ENCODE data around the gene PLD1.
"Not testable (repeated sequence)": the region's sequence is repeated elsewhere in the genome, so short reads cannot be mapped to it uniquely, and the experiment has no call there.

The PLD1 gene

DNA sequence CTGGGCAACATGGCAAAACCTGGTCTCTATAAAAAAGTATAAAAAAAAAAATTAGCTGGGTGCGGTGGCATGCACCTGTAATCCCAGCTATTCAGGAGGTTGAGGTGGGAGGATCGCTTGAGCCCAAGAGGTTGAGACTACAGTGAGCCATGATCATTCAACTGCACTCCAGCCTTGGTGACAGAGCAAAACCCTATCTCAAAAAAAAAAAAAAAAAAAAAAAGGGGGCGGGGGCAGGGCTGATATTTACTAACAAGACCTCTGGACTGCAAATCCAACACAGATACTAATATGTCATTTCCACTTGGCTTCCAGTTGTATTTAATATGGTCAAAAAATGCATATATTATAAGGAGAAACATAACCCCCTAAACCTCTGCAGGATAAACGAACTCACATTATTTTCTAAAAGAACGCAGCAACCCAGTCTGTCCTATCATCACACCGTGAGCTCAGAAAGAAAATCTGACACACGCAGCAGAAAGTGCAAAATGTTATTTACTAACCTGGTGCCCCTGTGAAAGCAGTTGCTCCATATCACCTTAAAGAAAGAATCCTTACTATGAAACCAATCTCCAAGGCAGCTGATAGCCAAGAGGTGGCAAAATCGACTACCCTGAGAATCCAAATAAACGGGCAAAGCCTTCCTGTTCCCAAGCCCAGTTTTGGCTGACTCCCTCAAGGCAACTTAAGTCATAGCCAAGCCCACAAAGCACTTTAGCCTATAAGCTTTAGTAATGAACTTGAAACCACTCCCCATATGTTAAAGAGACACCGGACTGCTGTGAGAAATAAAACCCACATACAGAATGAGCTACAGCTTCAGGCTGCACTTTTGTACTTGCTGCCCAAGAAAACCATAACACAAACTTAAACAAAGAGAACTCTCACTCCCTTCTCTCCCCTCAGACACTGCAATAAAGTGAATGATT is 39.3 kb downstream of the PLD1 start:
- DNase-seq: peak in 1 of 2 donors; percentile 65

DNA sequence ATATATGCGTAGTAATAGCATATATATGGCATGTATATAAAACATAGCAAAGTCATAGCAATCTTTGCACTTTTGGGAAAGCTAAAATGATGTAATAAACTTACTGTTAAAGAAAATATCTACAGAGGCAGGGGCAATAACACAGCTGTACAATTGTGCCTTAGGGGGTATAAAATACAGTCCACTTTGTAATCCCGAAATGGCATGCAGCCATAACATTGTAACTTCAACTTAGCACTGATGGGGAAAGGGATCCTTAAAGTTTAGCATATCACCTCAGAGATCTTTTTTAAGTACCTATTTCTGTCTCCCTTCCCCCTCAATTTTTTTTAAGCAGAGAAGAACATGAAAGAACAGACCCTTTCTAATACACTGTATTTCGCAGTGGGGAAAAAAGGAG is 40.8 kb downstream of the PLD1 start:
- no peak for DNase-seq

DNA sequence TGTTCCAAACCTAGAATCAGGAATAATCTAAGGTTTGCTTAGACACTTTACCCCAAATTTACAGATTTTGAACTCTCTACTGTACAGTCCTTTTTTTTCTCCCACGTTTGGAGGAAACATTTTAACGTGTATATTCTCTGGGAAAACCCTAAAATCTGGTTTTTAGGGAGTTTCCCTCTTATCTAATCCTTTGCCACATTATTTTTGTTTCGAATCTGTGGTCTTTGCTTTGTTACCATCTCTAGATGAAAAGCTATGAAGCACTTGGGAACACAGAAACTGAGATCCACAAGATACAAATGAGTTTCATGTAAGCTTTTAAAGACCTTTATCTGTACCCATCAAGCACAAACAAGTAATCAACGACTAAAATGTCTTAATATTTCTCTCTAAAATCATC is 41.3 kb downstream of the PLD1 start:
- no peak for DNase-seq

DNA sequence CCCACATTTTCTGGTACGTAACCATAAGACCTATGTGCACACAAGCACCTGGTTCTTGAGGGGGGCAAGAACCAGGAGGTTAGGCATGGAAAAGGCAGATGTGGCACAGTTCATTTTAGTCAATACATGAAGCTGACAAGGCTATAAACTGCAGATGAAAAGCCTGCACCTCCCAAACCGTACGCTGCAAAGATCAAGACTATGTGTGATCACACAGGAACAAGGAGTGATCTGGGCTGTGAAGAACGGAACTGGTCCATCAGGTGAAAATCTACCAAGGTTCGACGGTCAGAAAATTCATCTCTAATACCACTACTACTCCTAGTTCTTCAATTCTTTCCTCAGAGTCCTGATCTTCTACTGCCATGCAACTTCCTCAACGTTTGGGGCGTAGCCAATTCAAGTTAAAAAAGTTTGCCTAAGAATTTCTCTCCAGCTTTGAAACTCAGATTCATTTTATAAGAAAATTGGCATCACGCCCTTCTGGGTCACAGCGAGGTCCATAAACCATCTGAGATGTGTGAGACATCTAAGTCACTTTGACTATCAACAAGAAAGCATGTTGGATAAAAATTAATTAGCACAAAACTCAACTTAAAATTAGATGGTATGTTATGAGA is 41.9 kb downstream of the PLD1 start:
- DNase-seq: no peak

DNA sequence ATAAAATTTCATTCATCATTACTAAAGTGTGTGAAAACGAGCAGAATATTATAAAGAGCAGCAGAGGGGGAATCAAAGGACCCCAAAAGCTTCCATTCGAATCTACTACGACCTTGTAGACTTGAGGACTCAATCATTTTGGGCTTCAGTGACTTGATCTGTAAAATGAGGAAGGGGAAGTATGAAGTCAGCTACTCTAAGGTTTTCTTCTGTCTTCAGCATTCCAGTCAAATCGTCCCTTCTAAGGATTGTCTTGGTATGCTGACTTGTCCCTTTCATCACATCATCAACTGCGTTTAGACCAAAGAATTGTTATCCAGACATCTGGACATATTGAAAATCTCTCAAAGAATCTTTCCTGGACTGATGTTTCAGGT is 44.8 kb downstream of the PLD1 start:
- DNase-seq: no peak

DNA sequence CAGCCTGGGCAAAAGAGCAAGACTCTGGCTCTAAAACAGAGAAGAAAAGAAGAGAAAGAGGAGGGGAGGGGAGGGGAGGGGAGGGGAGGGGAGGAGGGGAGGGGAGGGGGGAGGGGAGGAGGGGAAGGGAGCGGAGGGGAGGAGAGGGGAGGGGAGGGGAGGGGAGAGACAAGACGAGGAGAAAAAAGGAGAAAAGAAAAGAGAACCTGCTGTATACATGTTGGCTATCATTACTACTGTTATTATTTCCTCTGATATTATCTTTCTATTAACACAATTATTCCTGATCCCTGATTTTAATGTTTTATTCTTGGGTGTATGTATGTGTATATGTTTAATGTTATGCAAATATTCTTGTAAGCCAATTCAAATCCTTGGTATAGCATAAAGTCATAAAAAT is 46.9 kb downstream of the PLD1 start:
- no peak for DNase-seq

DNA sequence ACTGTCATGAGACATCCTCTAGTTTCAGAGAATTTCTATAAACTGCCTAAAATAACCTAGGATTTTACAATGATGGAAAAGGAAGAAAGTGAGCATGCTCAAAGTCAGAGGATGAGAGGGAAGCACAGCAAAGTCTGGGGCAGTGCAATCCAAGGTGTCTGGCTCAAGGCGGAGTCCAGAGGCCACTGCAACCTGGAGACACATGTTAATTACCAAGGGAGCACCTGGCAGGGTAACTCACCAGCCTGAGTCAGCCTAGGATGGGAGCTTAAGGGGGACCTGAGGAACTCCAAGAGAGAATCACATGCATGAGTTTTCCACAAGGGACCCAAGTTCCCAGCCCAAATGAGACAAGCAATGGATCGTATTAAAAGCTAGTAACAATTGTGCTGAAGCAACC is 49.8 kb downstream of the PLD1 start:
- DNase-seq: no peak

DNA sequence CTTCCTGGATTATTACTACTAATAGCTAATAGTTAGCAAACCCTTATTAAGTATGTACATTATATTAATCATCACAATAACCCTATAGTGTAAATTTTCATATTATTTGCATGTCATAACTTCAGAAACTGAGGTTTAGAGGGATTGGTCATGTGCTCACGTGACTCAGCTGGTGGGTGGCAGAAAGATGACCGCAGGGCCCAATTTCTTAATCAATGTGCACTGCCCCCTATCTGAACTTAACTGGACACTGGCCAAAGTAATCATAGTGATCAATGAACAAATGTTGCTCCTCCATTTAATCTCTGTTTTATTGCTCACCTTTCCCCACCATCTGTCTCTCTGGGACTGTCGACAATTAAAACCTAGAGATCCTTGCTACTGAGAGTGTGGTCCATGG is 52.2 kb downstream of the PLD1 start:
- no peak for DNase-seq

DNA sequence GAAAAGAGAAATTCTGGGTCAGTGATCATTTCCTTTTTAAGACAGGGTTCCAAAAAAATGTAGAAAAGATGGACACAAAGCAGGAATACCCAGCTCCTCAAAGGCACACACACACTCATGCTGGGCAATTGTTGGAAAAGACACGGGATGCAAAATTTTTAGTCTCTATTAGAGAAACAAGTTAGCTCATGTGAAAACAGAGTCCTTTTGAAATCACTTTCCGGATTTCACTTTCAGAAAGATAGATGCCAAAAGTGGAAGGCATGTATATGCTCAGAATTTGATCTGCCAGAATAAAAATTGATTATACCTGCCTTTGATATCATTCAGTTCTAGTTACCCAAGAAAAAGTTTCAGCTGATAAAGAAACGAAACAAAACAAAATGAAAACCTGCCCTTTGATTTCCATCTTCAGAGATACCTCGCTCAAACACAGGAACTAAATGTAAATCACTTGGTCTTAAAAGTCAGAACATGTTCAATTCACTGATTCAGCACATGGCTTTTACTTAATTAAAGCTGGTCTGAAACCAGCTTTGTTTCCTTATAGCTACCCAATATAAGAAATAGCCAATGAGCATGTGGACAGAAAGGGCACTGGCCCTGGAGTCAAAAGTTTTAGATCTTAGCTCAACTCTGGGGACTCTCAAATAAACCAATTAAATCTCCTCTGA is 52.8 kb downstream of the PLD1 start:
- no peak for DNase-seq

DNA sequence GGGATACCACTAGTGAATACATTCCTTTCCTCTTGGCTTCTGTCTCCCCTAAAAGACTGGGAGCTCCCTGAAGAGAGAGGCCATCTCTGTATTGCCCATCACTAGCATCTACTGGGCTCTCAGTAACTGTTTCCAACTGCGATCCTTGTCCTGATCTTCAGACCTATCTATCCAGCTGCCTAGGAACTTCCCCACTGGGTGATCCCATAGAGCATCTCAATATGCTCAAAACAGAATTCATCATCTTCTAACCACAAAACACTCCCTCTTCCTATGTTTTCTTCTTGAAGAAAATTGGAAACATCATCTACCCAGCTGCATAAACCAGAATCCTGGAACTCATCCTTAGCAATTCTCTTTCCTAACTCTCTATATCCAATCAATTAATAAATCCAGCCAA is 54.6 kb downstream of the PLD1 start:
- no peak for DNase-seq

DNA sequence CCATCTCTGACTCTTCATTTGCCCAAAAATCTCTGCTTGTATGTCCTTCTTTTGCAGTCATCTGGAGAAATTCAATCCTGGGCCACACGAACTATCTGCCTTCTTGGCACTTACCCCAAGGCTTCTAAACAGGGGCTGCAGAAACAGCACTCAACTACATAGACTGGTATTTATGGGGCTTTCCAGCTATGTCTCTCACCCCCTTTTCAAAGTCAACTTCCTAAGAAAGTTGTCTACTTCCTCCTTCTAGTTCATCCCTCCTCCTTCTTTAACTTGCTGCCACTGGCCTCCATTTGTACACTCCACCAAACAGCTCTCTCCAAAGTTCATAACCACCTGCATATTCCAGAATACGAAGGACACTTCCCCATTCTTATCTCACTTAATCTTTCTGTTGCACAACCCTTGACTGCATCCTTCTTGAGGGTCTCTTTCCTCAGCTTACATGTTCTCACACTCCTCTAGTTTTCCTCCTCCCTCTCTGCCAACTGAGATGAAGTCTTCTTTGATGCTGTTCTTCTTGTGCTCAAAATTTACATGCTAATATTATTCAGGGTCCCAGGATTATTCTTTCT is 55.2 kb downstream of the PLD1 start:
- DNase-seq: no peak

- no peak for DNase-seq
These were observed 56.4 kb downstream of the PLD1 start for GRCh38 chr3:171753665-171754408.

- no peak for DNase-seq
These were observed 57.2 kb downstream of the PLD1 start for GRCh38 chr3:171753025-171753472.

DNA sequence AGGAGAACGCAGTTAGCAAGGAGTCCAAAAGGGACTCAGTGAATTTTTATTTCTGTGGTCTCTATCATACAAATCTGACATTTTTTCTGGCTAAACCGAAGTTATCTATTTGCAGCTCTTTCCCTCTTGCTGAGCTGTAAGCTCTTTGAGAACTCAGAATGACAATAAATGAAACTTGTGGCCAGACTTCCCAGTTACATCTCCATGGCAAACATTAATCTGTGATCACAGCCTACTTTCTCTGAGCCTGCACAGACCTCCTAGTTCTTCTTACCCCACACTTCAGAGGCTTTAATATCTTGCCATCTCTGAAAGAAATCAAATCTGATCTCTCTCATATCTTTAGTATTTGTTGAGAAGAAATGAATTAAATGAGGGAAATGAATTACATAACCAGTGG is 58.0 kb downstream of the PLD1 start:
- no peak for DNase-seq

DNA sequence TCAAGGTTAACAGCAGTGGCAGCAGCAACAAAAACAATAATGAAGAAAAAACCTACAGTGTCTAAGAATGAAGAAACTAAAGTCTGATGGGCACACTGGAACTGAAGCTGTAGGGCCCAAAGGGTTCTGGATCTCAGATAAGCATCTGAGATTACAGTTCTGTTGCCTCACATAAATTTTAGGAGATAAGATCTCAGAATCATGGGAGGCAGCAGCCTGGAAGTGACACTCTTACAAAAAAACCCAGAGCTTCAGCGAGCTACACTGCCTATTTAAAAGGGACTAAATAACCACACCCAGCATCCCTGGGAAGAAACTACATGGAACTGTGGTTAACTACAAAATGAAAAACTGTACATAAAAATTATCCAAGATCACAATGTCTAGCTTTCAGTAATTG is 61.2 kb downstream of the PLD1 start:
- no peak for DNase-seq

DNA sequence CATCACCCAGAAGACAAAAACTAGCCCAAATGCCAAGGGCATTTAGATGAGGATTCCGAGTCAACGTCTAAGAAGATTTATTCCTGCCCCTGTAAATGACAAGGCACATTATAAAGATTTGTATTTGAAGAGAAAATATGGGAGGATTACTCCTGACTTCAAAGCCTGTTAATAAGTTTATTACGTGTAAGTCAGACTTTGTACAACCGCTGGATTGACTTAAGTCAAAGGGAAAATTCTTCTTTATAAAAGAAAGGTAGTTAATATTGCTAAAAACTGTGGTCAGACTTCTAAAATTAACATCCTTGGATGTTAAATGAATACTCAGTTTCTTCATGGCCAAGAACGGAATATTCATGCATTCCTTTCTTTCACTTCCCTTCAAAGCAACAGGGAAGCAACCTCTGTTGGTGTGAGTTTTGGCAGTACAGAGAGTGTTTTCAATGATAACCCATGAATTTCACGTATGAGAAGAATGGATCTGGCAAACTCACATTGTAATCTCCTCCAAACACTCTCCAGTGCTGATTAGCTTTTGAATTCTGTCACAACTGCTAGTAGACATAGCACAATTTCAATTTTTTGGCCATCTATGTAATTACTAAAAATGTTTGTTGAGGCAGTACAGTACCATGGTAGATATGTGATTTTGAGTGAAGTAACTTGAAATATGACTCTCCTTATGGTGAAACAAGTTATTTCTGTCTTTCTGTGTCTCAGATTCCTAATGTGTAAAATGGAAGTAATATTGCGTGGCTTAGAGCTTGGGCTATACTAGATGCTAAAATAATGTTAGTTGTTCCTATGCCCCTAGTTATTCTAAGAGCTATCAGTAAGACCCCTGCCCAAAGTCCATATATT is 62.0 kb downstream of the PLD1 start:
- DNase-seq: no peak

DNA sequence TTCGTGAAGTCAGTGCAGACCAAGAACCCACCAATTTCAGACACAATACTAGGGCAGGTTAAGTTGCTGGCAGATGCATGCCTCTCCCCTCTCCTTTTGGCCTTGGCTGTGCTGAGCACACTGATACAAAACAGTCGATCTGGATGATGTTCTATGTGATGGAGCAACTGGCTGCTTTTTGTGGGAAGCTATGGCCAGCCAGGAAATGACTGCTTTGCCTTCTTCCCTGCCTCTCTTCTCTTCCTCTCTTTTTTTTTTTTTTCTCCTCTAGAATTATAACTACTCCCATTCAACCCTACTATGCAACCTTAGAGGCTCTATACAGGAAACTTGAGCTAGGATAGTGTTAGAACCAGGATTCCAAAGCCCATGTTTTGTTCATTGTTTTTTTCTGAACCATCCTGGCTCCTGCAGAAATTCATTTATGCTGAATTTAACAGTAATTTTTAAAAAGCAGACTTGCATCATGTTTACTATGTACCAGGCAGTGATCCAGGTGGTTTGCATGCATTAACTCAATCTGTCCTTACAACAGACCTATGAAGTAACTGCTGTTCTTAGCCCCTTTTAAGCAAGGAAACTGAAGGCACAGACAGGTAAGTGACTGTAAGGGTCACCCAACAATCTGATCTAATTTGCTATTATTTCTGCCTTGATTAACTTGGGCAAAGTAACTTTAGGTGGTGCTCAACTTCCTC is 62.9 kb downstream of the PLD1 start:
- DNase-seq: no peak

- not testable (repeated sequence) for DNase-seq
These were observed 63.7 kb downstream of the PLD1 start for GRCh38 chr3:171746320-171747222.

DNA sequence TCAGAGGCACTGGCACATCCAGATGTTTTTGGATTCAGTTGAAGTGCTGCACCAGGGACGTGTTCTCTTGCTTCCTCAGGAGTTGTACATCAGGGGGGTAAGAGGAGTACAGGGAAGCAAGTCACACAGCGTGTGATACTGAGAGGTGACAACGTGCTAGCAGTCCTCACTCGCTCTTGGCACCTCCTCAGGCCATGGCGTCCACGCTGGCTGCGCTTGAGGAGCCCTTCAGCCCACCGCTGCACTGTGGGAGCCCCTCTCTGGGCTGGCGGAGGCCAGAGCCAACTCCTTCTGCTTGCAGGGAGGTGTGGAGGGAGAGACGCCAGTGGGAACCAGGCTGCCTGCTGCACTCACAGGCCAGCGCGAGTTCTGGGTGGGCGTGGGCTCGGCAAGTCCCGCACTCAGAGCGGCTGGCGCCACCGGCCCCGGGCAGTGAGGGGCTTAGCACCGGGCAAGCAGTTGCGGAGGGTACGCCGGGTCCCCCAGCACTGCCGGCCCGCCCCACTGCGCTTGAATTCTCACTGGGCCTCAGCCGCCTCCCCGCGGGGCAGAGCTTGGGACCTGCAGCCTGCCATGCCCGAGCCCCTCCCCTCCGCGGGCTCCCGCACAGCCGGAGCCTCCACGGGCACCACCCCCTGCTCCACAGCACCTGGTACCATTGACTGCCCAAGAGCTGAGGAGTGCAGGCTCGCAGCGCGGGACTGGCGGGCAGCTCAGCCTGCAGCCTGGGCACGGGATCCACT is 64.5 kb downstream of the PLD1 start:
- DNase-seq: no peak

Data from hippocampal formation (tissue), 2 donors.